SH-SY5Y (cell line): ENCODE data around the gene LRIG1.

Experiments used
- GATA2 ChIP-seq: IDR thresholded peaks from 2 replicates; pipeline ENCODE4 v1.6.1; 2011; ENCODE audit warnings: mild to moderate bottlenecking, low read depth, low read length
- GATA3 ChIP-seq: IDR thresholded peaks from 2 replicates; pipeline ENCODE4 v1.6.1; 2011; ENCODE audit warnings: low read depth, mild to moderate bottlenecking, low read length, moderate library complexity

The LRIG1 gene

GRCh38 chr3:66525771-66526170 is 24.9 kb upstream of the LRIG1 start:
- TF ChIP-seq GATA3 (no peak), GATA2 (no peak)

- TF ChIP-seq GATA3: no peak
These were observed 19.9 kb upstream of the LRIG1 start for GRCh38 chr3:66520724-66521123.

GRCh38 chr3:66518644-66519043 is 17.8 kb upstream of the LRIG1 start:
- TF ChIP-seq GATA2 (no peak), GATA3 (no peak)

GRCh38 chr3:66518126-66518525 is 17.3 kb upstream of the LRIG1 start:
- TF ChIP-seq GATA2 (no peak), GATA3 (no peak)

- TF ChIP-seq GATA3 (no peak), GATA2 (no peak)
These were observed 16.4 kb upstream of the LRIG1 start for GRCh38 chr3:66517241-66517640.

GRCh38 chr3:66508461-66508860 is 7.6 kb upstream of the LRIG1 start:
- no peak for TF ChIP-seq GATA2
- TF ChIP-seq GATA3: no peak

GRCh38 chr3:66507423-66508260 is 6.8 kb upstream of the LRIG1 start:
- TF ChIP-seq GATA3 (no peak), GATA2 (no peak)

GRCh38 chr3:66506154-66506553 is 5.3 kb upstream of the LRIG1 start:
- no peak for TF ChIP-seq GATA3
- TF ChIP-seq GATA2: no peak

- no peak for TF ChIP-seq GATA2
- no peak for TF ChIP-seq GATA3
These were observed 4.2 kb upstream of the LRIG1 start for GRCh38 chr3:66504850-66505641.

- no peak for TF ChIP-seq GATA2
- no peak for TF ChIP-seq GATA3
These were observed 2.2 kb upstream of the LRIG1 start for GRCh38 chr3:66502981-66503380.

GRCh38 chr3:66502245-66502874 is 1.5 kb upstream of the LRIG1 start:
- no peak for TF ChIP-seq GATA2
- no peak for TF ChIP-seq GATA3

GRCh38 chr3:66501483-66502244 is 842 bp upstream of the LRIG1 start:
- TF ChIP-seq GATA2: no peak
- TF ChIP-seq GATA3: no peak

GRCh38 chr3:66499881-66500575 is 794 bp downstream of the LRIG1 start:
- no peak for TF ChIP-seq GATA3
- no peak for TF ChIP-seq GATA2
